OCI-LY7 (cell line): ENCODE data around the gene NR2C2AP. TPM values are rescaled to one million over a fixed set of nuclear protein-coding genes. Genes with fewer than 3 reads are reported as not detected.

ENCODE experiments used
- BruUV-seq: library from RNA; stranded (reverse); fragments of 400-500 nt; replicated peaks from 2 replicates; lab custom pipeline; 2021; lab: Mats Ljungman, UMichigan
- CTCF ChIA-PET: fragments of 300-600 bp; sonication (Branson Sonifier 250); formaldehyde crosslinking; loops from one replicate; lab custom pipeline; 2022; ENCODE audit warnings: antibody characterized with exemption; ENCODE audit not compliant: unreplicated experiment; lab: Charles Lee
- POLR2A ChIA-PET: fragments of 300-600 bp; sonication (Branson Sonifier 250); formaldehyde crosslinking; loops from one replicate; lab custom pipeline; 2022; ENCODE audit warnings: antibody characterized with exemption; lab: Charles Lee
- DNase-seq: peaks from one replicate; pipeline ENCODE4 v3.0.0-alpha.2; 2015; ENCODE audit warnings: low spot score
- H2AFZ ChIP-seq: fragments of 200-600 bp; sonication (generic), shearing (Covaris generic); 2 replicates; pipeline ENCODE4 v1.6.1; 2014; ENCODE audit warnings: mild to moderate bottlenecking, antibody characterized with exemption, low read length, moderate library complexity
- H3K27ac ChIP-seq: fragments of 200-600 bp; sonication (generic); 2 replicates; pipeline ENCODE4 v1.5.1; 2014; ENCODE audit warnings: mixed run types, low read depth, mild to moderate bottlenecking, moderate library complexity, low read length, inconsistent platforms; ENCODE audit not compliant: poor library complexity, severe bottlenecking
- H3K36me3 ChIP-seq: fragments of 200-600 bp; sonication (generic); 2 replicates; pipeline ENCODE4 v1.6.1; 2014; ENCODE audit warnings: mild to moderate bottlenecking, antibody characterized with exemption, low read length, moderate library complexity, mixed read lengths; ENCODE audit not compliant: insufficient read depth
- H3K4me1 ChIP-seq: fragments of 200-600 bp; sonication (generic); 2 replicates; pipeline ENCODE4 v1.5.1; 2014; ENCODE audit warnings: mild to moderate bottlenecking, low read length; ENCODE audit not compliant: insufficient read depth, poor library complexity, severe bottlenecking
- H3K4me2 ChIP-seq: fragments of 200-600 bp; sonication (generic); 2 replicates; pipeline ENCODE4 v1.6.1; 2014; ENCODE audit warnings: mild to moderate bottlenecking, low read length
- H3K4me3 ChIP-seq: fragments of 200-600 bp; sonication (generic); 2 replicates; pipeline ENCODE4 v1.5.1; 2014; ENCODE audit warnings: mild to moderate bottlenecking, low read depth, low read length; ENCODE audit not compliant: poor library complexity, severe bottlenecking
- H3K79me2 ChIP-seq: fragments of 200-600 bp; sonication (generic); 2 replicates; pipeline ENCODE4 v1.6.1; 2016; ENCODE audit warnings: low read depth, mild to moderate bottlenecking, low read length, moderate library complexity, mixed read lengths; ENCODE audit not compliant: insufficient read depth
- H3K9me2 ChIP-seq: fragments of 200-600 bp; sonication (generic); 2 replicates; pipeline ENCODE4 v1.6.1; 2016; ENCODE audit warnings: mild to moderate bottlenecking, low read length, mixed read lengths; ENCODE audit not compliant: insufficient read depth
- H3K9me3 ChIP-seq: fragments of 200-600 bp; sonication (generic); 2 replicates; pipeline ENCODE4 v1.6.1; 2014; ENCODE audit warnings: mild to moderate bottlenecking, mixed run types, low read length, mixed read lengths
- H4K20me1 ChIP-seq: fragments of 200-600 bp; sonication (generic); 2 replicates; pipeline ENCODE4 v1.6.1; 2014; ENCODE audit warnings: mild to moderate bottlenecking, antibody characterized with exemption, low read length, moderate library complexity, mixed read lengths; ENCODE audit not compliant: insufficient read depth
- CTCF ChIP-seq: fragments of 200-600 bp; sonication (generic); conservative IDR thresholded peaks from 2 replicates; pipeline ENCODE4 v1.5.1; 2014; ENCODE audit warnings: mild to moderate bottlenecking, antibody characterized with exemption, low read length, moderate library complexity, mixed read lengths
- EZH2phosphoT487 ChIP-seq: fragments of 200-600 bp; sonication (generic); IDR thresholded peaks from 2 replicates; pipeline ENCODE4 v1.6.1; 2018; ENCODE audit warnings: low read depth, borderline replicate concordance, mild to moderate bottlenecking, mixed run types, antibody characterized with exemption, low read length, moderate library complexity, mixed read lengths
- intact Hi-C: fragments of 100-400 bp; cut with micrococcal nuclease; formaldehyde crosslinking; loops from one replicate; pipeline ENCODE4 v1.10.0; 2022; ENCODE audit not compliant: unreplicated experiment
- total RNA-seq, 2 experiments: library from RNA; depleted of rRNA in 1 of 2; stranded (reverse); fragments of >200 nt in 1 of 2; shearing (Covaris generic) in 1 of 2; gene quantifications; 2 replicates each; pipeline ENCODE4 v1.2.3, GENCODE V29; 2014 to 2022

Gene NR2C2AP
- total RNA-seq, 2 experiments from 2014 or later = 27.3 to 29.7 TPM

GRCh38 chr19:19214159-19214490 is 10.9 kb upstream of the NR2C2AP start:
- H3K27ac ChIP-seq = no peak overlapping the region
- BruUV-seq = no TSS peak
- no peaks in the 10 kb centered on the region for H4K20me1 ChIP-seq
- CTCF ChIA-PET = no interaction called here
- no peaks in the 10 kb centered on the region for H3K9me2 ChIP-seq
- no peaks in the 10 kb centered on the region for H3K4me1 ChIP-seq
- no peak overlapping the region for H3K4me3 ChIP-seq
- no peak for DNase-seq
- POLR2A ChIA-PET = interaction anchor here (0.7 kb wide), 1 partner anchor 16 kb away, joined by 5 read pairs; no protein-coding TSS in a partner anchor
- H3K36me3 ChIP-seq = no peaks in the 10 kb centered on the region
- no peak overlapping the region for H3K4me2 ChIP-seq
- no peak for TF ChIP-seq CTCF
- no peak for TF ChIP-seq EZH2phosphoT487
- H2AFZ ChIP-seq = no peak overlapping the region
- no peaks in the 10 kb centered on the region for H3K79me2 ChIP-seq
- H3K9me3 ChIP-seq = no peaks in the 10 kb centered on the region
- intact Hi-C loops = no loop called here

GRCh38 chr19:19213426-19214158 is 10.4 kb upstream of the NR2C2AP start:
- no peaks in the 10 kb centered on the region for H3K4me1 ChIP-seq
- H3K4me2 ChIP-seq = no peak overlapping the region
- H3K4me3 ChIP-seq = no peak overlapping the region
- H2AFZ ChIP-seq = no peak overlapping the region
- intact Hi-C loops = no loop called here
- POLR2A ChIA-PET = no interaction called here
- H3K9me3 ChIP-seq = no peaks in the 10 kb centered on the region
- BruUV-seq = no TSS peak
- no peaks in the 10 kb centered on the region for H3K9me2 ChIP-seq
- no peaks in the 10 kb centered on the region for H3K36me3 ChIP-seq
- DNase-seq = no peak
- H3K27ac ChIP-seq = no peak overlapping the region
- CTCF ChIA-PET = no interaction called here
- H4K20me1 ChIP-seq = no peaks in the 10 kb centered on the region
- no peaks in the 10 kb centered on the region for H3K79me2 ChIP-seq
- no peak for TF ChIP-seq CTCF
- TF ChIP-seq EZH2phosphoT487 = no peak

GRCh38 chr19:19212916-19213315 is 9.7 kb upstream of the NR2C2AP start:
- no peaks in the 10 kb centered on the region for H4K20me1 ChIP-seq
- no peaks in the 10 kb centered on the region for H3K9me2 ChIP-seq
- H3K4me2 ChIP-seq = no peak overlapping the region
- intact Hi-C loops = no loop called here
- H3K27ac ChIP-seq = no peak overlapping the region
- no peak for DNase-seq
- ChIA-PET CTCF (no interaction called here), POLR2A (no interaction called here)
- H2AFZ ChIP-seq = no peak overlapping the region
- TF ChIP-seq EZH2phosphoT487 = no peak
- no peak overlapping the region for H3K4me3 ChIP-seq
- no peaks in the 10 kb centered on the region for H3K36me3 ChIP-seq
- H3K4me1 ChIP-seq = no peaks in the 10 kb centered on the region
- no TSS peak for BruUV-seq
- H3K79me2 ChIP-seq = no peaks in the 10 kb centered on the region
- H3K9me3 ChIP-seq = no peaks in the 10 kb centered on the region
